Skin of body (tissue), 2 donors: ENCODE data around the gene SLC36A1. TPM values are rescaled to one million over a fixed set of nuclear protein-coding genes. Genes with fewer than 3 reads are reported as not detected.
"Not testable (repeated sequence)": the region's sequence is repeated elsewhere in the genome, so short reads cannot be mapped to it uniquely, and the experiment has no call there.

Experiments used
- DNase-seq: peaks from one replicate; lab custom pipeline; 2025; lab: John Stamatoyannopoulos, UW
- total RNA-seq: library from RNA; depleted of rRNA; stranded (reverse); fragments of >200 nt; gene quantifications from one replicate; pipeline ENCODE4 v1.2.3, GENCODE V29; 2014

The SLC36A1 gene
- total RNA-seq, 1 donor from 2014 or later, result 3.9 TPM

DNA sequence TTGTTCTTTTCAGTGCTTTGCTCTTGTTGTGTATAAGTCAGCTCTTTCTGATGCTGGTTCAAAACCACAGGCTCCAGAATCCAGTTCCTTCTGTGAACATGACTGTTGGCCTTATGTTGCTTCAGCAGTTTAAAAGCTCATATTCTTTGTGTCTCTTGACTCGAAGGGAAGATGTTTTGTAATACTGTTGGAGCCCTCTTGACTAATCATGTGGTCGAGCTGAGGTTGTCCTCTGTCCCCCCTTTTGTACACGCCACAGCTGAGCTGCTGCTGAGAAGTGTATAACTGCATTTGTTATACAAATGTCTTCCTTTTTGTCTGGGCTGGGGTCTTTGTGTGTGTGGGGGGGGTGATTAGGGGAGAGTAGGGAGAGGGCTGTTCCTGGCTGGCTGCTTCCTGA is 35.8 kb downstream of the SLC36A1 start:
- peak; percentile 4 for DNase-seq

DNA sequence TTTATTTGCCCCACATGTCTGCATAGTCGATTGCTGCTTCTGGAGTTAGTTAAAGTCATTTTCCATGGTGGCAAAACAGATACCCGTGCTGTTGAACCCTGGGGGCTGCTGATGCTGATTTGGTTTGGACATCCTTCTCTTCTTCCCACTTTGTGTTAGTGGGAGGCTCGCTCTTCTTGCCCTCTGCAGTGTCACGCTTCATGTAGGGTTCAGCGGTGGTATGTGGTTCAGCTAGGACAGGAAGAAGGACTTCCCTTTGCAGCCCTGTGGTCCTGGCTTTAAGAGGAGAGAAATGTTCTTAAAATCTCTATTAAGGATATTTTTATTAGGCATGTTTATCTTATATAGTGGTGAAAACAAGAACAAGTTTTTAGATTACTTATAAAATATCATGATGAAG is 36.2 kb downstream of the SLC36A1 start:
- no peak for DNase-seq

DNA sequence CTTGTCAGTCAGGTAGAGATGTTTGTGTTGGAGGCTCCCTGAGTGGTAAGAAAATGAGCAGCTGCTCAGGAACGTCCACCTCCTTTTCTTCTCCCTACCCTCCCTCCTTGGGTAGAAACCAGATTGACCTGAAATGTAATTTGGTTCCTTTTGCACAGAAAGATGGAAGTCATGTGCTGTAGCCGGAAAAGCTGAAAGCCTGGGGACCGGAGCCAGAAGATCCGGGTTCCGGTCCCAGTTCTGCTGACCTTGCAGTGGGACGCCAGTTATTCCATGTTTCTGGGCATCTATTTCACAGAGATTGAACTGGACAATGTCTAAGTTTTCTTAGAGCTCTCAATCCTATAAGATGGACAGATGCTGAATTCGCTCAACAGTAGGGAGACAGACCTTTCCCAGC is 40.1 kb downstream of the SLC36A1 start:
- DNase-seq, result no peak

DNA sequence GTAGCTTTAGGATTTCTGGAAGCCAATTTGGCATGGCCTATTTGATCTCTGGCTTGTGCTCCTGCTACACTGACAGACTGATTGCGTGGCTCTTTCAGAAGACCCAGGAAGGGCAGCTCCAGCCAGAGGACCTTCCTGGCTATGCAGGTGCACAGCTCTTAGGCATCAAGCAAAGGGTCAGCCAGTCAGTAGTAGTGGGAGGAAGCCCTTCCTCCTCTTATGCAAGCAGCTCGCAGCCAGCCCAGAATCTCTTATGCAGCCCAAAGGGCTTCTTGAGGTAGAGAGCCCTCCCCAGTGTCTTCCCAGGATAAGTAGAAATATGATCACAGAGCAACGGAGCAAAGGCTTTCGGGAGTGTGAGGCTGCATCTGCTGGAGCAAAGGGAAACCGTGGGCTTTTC is 43.2 kb downstream of the SLC36A1 start:
- DNase-seq, result no peak

- DNase-seq, result no peak
Observed at GRCh38 chr5:151491062-151491461, 43.7 kb downstream of the SLC36A1 start.

DNA sequence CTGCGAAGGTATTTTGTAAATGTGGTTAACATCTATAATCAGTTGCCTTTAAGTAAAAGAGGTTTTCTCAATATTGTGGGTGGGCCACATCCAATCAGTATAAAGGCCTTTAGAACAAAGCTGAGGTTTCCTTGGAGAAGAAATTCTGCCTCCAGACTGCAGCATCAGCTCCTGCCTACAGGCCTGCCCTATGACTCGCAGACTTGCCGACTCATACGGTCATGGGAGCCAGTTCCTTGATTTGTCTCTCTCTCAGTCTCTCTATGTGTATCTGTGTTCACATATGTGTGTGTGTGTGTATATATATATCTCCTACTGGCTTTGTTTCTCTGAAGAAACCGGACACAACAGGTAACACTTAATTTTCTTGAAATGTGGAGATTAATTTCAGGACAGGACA is 45.3 kb downstream of the SLC36A1 start:
- no peak for DNase-seq

DNA sequence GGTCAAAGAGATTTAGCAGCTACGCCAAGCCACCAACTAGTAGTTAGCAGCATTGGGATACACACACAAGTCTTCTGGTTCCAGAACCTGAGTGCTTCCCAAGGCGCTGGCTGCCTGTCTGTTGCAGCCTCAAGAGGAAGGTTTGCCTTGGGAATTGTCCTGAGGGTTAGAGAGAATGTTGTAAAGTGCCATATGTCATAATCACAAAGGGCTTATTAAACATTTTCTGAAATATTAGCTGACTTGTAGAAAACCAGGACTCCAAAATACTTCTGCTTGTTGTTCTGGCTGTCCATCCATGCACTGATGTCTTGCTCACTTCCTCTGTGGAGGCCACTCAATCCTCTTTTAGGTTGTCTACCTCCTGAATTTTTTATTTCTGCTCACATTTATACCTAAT is 46.3 kb downstream of the SLC36A1 start:
- DNase-seq, result no peak

- no peak for DNase-seq
Observed at GRCh38 chr5:151495320-151495719, 47.9 kb downstream of the SLC36A1 start.

DNA sequence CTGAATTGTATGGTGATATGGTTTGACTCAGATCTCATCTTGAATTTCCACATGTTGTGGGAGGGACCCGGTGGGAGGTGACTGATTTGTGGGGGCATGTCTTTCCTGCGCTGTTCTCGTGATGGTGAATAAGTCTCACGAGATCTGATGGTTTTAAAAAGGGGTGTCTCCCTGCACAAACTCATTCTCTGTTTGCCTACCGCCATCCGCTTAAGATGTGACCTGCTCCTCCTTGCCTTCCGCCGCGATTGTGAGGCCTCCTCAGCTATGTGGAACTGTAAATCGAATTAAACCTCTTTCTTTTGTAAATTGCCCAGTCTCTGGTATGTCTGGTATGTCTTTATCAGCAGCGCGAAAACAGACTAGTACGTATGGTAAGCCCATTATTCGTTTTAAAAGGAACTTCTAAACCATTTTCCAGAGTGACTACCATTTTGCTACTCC is 48.7 kb downstream of the SLC36A1 start:
- DNase-seq, result no peak

DNA sequence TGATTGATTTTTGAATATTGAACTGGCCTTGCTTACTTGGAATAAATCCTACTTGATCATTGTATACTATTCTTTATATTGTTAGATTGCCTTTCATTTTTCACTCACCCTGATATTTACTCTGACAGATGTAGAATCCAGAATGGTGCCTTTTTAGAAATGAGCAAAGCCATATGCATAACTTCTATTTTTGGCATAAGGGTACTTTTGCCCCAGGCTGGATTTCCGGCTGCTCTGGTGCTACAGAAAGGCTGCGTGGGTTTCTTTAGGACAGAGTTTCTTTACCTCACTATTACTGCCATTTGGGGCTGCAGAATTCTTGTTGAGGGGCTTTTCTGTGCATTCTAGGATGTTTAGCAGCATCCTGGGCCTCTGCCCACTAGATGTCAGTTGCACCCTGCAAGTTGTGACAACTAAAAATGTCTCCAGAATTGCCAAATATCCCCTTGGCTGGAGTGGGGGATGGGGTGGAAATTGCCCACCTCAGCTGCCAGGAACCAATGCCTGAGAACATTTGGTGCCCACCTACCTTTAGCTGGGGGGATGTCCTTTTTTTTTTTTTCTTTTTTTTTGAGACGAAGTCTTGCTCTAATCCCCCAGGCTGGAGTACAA is 50.1 kb downstream of the SLC36A1 start:
- DNase-seq, result no peak

- DNase-seq, result no peak
Observed at GRCh38 chr5:151498395-151499155, 51.2 kb downstream of the SLC36A1 start.

DNA sequence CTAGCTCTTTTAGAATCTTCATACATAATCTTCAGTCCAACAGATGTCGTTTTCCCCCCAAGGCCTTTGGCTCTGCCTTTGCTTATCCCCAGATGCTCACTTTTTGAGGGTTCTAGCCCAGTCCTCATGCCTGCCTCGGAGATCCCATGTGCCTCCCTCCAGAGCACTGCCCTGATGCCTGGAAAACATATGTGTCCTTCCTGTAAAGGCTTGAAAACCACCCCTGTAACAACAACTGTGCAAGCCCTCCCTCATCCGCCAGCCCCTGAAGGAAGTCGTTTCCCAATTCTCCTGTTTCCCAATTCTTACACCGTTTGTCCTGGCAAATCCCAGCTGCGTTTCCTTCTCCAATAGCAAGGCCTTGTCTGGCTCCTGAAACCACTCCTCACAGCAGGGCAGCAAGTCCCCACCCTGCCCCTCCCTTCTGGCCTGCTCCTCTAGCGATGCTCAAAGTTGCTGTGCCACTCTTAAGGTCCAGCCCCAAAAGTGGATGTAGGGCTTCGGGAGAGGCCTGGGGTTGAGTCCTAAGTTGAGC is 52.2 kb downstream of the SLC36A1 start:
- no peak for DNase-seq

DNA sequence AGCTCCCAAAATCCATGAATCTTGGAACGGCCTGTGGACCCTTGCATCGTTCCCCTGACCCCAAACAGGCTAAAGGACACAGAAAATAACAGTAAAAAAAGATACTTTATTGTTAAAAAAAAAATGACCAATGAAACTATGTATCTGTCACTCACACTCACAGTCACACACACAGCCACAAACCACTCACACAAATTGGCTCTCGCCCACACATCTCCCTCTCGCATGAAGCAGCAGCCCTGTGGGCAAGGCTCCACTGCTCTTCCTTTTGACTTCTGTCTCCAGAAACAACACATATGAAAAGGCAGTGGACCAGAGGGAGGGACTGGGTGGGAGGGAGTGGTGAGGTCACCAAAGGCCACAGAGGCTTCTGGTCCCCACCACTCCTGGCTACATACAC is 56.6 kb downstream of the SLC36A1 start:
- no peak for DNase-seq

DNA sequence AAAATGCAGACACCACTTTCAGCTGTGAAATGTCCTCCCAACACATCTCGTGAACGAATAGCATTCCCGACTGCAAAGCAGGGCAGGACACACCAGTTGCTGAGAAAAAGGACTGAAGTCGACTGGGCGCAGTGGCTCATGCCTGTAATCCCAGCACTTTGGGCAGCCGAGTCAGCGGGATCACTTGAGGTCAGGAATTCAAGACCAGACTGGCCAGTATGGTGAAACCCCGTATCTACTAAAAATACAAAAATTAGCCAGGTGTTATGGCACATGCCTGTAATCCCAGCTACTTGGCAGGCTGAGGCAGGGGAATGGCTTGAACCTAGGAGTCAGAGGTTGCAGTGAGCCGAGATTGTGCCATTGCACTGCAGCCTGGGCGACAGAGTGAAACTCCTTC is 60.9 kb downstream of the SLC36A1 start:
- DNase-seq, result not testable (repeated sequence)

DNA sequence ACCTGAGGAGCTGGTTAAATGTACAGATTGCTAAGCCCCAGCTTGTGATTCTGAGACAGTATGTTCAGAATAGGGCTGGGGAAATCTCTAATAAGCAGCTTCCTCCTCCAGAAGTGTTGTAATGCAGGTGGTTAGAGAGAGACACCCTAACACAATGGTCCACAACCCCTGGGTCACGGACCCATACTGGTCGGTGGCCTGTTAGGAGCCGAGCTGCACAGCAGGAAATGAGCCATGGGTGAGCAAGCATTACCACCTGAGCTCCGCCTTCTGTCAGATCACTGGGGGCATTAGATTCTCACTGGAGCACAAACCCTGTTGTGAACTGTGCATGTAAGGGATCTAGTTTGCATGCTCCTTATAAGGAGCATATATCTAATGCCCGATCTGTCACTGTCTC is 61.8 kb downstream of the SLC36A1 start:
- no peak for DNase-seq

DNA sequence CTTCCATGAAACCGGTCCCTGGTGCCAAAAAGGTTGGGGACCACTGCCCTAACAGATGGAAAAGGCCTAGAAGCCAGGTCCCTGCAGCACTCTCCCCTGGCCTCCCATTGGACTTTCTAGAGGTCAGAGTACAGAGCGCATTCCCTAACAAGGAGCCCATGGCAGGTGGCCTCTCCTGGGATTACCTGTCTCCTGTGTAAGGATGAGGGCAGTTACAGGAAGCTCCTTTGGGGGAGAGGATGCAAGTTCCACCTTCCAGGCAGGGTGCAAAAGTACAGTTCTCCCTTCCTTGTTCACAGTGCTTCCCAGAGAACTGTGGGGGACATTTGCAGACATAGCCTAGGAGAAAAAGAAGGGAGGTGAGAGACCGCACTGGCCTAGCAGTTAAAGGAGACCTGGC is 62.4 kb downstream of the SLC36A1 start:
- no peak for DNase-seq

- DNase-seq, result no peak
Observed at GRCh38 chr5:151517122-151517920, 69.9 kb downstream of the SLC36A1 start.

DNA sequence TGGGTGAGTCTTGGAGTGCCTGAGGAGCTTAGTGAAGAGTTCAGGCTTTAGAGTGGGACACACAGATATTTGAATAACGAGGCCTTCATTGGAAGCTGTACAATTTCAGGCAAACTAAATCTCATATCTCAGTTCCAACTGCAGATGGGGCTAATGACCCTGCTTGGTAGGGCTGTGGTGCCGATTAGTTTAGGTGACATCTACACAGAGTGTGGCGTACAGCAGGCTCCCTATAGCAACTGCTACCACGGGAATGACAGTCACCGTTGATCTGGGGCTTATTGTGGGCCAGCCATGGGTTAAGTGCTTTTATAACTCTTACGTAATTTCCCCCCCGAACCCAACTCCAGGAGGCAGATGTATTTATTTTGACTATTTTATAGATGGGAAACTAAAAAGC is 72.9 kb downstream of the SLC36A1 start:
- no peak for DNase-seq

GRCh38 chr5:151522226-151522625 is 74.8 kb downstream of the SLC36A1 start:
- DNase-seq, result no peak

DNA sequence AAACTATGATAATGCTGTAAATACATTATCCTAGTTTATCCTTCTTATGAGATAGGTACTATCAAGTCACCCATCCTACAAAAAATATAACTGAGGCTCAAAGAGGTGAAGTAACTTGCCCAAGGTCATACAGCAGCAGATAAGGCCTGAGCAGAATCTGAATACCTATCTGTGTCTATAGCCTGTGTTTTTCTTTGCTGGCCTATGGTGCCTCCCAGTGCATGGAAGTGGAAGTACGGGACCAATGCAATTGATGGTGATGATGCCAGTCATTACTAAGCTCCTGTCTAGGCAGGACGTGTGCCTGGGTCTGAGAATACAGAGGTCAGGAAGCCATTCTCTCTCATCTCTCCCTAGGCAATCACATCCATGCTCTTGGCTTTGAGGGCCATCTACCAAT is 75.9 kb downstream of the SLC36A1 start:
- no peak for DNase-seq

DNA sequence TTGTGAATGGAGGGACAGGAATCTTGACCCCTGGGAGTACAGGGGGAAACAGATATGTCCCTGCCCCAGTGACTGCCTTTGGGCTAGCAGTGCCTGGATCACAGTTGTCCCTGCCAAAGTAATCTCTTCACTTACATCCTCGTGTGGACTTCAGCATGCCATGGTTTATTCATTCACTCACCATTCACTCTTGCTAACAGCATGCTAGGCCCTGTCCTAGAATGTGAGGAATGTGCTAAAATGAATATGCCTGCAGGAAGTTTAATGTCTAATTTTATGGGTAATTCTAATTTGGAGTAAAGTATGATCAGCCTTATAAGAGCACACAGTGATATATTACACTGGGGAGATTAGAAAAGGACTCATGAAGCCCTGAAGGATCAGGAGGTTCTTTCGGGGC is 80.8 kb downstream of the SLC36A1 start:
- DNase-seq, result no peak

DNA sequence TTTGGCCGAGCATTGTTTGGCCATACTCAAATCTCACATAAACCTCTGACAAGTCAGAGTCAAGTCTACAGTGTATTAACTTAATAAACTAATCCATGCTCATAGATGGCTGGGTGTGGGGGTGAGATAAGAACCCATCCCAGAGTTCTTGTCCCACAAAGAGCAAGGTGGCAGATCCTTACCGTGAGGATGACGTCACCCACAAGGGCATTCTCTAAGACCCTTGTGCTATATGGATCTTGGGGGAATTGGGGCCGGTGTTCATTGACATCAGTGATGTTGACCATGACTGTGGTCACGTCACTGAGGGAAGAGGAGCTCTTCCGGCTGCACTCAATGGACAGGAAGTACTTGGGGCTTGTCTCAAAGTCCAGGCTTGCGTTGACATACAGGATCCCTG is 81.6 kb downstream of the SLC36A1 start:
- no peak for DNase-seq
